Neutrophil (primary cell): ENCODE data around the gene MICAL3.
A peak's percentile ranks its signal among the peaks of the same experiment; 100 is the strongest.

Source experiments
- H3K27ac ChIP-seq: fragments of 200-600 bp; sonication (generic); 2 replicates; pipeline ENCODE4 v1.5.1; 2016; ENCODE audit warnings: mild to moderate bottlenecking, moderate library complexity
- H3K27me3 ChIP-seq: fragments of 200-600 bp; sonication (generic); 2 replicates; pipeline ENCODE4 v1.6.0; 2016; ENCODE audit warnings: mild to moderate bottlenecking
- H3K36me3 ChIP-seq: fragments of 200-600 bp; sonication (generic); 2 replicates; pipeline ENCODE4 v1.5.1; 2017
- H3K4me1 ChIP-seq, 2 experiments: fragments of 200-600 bp in 1 of 2; sonication (generic) in 1 of 2; 1 replicate in 1 of 2; 2 replicates in 1 of 2; pipeline versions ENCODE4 v1.5.1 to v1.6.1; 2013 to 2016; ENCODE audit warnings: low read depth in 1 of 2, low read length in 1 of 2, mild to moderate bottlenecking in 1 of 2, moderate library complexity in 1 of 2; ENCODE audit not compliant: control insufficient read depth in 1 of 2, insufficient read depth in 1 of 2
- H3K4me3 ChIP-seq, 2 experiments: fragments of 200-600 bp in 1 of 2; sonication (generic) in 1 of 2; 1 replicate in 1 of 2; 2 replicates in 1 of 2; pipeline ENCODE4 v1.5.1; 2013 to 2016; ENCODE audit warnings: low read depth in 1 of 2, low read length in 1 of 2, mild to moderate bottlenecking in 1 of 2, moderate library complexity in 1 of 2
- H3K9me3 ChIP-seq: fragments of 200-600 bp; sonication (generic); 2 replicates; pipeline ENCODE4 v1.5.1; 2016
- CTCF ChIP-seq: fragments of 200-600 bp; sonication (generic); IDR thresholded peaks from 2 replicates; pipeline ENCODE4 v1.5.1; 2016; ENCODE audit warnings: antibody characterized with exemption

The MICAL3 gene

GRCh38 chr22:17749605-17750395 lies 274.6 kb downstream of the MICAL3 start:
- Histone ChIP-seq H3K36me3 (peaks cover 67% of the 10 kb centered on the region), H3K27ac (peak overlapping the region; percentile 31), H3K4me3 (no peak overlapping the region), H3K27me3 (no peaks in the 10 kb centered on the region), H3K9me3 (no peaks in the 10 kb centered on the region), H3K4me1 (peaks cover 0 to 3% of the 10 kb centered on the region in 2 experiments)
- no peak for TF ChIP-seq CTCF

- H3K36me3 ChIP-seq: peaks cover 70% of the 10 kb centered on the region
- H3K27ac ChIP-seq: peak overlapping the region; percentile 31
- no peak for TF ChIP-seq CTCF
- H3K27me3 ChIP-seq: no peaks in the 10 kb centered on the region
- H3K4me1 ChIP-seq: peaks cover 0 to 3% of the 10 kb centered on the region in 2 experiments
- no peaks in the 10 kb centered on the region for H3K9me3 ChIP-seq
- no peak overlapping the region for H3K4me3 ChIP-seq
Observed at GRCh38 chr22:17748555-17749353, 275.6 kb downstream of the MICAL3 start.

GRCh38 chr22:17746916-17747315 lies 277.4 kb downstream of the MICAL3 start:
- Histone ChIP-seq H3K27me3 (no peaks in the 10 kb centered on the region), H3K4me1 (peaks cover 2 to 8% of the 10 kb centered on the region in 2 experiments), H3K9me3 (no peaks in the 10 kb centered on the region), H3K36me3 (peaks cover 77% of the 10 kb centered on the region), H3K27ac (peak overlapping the region; percentile 36), H3K4me3 (no peak overlapping the region)
- TF ChIP-seq CTCF: no peak

GRCh38 chr22:17744430-17744829 lies 279.9 kb downstream of the MICAL3 start:
- Histone ChIP-seq H3K27me3 (no peaks in the 10 kb centered on the region), H3K4me1 (peaks cover 0 to 8% of the 10 kb centered on the region in 2 experiments), H3K4me3 (no peak overlapping the region), H3K9me3 (no peaks in the 10 kb centered on the region), H3K27ac (peak overlapping the region; percentile 51), H3K36me3 (peaks cover 90% of the 10 kb centered on the region)
- TF ChIP-seq CTCF: no peak

GRCh38 chr22:17743661-17744411 lies 280.5 kb downstream of the MICAL3 start:
- Histone ChIP-seq H3K9me3 (no peaks in the 10 kb centered on the region), H3K27ac (peak overlapping the region; percentile 51), H3K4me1 (peaks cover 0 to 8% of the 10 kb centered on the region in 2 experiments), H3K27me3 (no peaks in the 10 kb centered on the region), H3K36me3 (peaks cover 90% of the 10 kb centered on the region), H3K4me3 (no peak overlapping the region)
- TF ChIP-seq CTCF: no peak
